ENCODE results near the gene PCARE.

Gene PCARE

DNA sequence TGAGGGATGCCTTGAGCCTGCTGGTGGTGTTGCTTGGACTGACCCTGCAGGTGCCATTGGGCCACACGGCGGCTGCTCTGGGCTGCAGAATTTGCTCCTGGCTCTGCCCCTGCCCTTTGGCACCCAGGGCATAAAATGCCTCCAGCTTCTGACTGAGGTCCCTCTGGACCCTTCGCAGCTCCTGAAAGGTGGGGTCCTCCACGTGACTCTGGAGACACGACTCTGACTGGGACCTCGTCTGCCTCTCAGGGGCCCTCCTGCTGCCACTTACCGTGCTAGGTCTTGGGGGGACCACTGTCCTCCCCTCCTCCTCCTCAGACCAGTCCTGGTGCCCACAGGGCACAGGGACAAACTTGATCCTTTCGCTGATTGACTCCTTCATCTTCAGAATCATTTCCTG lies 2.1 kb downstream of the PCARE start:
- WGBS, 2 experiments (ENCODE audit: insufficient coverage in 2 of 2): 90 to 95% methylated on average over 7 of the region's 8 CpGs

DNA sequence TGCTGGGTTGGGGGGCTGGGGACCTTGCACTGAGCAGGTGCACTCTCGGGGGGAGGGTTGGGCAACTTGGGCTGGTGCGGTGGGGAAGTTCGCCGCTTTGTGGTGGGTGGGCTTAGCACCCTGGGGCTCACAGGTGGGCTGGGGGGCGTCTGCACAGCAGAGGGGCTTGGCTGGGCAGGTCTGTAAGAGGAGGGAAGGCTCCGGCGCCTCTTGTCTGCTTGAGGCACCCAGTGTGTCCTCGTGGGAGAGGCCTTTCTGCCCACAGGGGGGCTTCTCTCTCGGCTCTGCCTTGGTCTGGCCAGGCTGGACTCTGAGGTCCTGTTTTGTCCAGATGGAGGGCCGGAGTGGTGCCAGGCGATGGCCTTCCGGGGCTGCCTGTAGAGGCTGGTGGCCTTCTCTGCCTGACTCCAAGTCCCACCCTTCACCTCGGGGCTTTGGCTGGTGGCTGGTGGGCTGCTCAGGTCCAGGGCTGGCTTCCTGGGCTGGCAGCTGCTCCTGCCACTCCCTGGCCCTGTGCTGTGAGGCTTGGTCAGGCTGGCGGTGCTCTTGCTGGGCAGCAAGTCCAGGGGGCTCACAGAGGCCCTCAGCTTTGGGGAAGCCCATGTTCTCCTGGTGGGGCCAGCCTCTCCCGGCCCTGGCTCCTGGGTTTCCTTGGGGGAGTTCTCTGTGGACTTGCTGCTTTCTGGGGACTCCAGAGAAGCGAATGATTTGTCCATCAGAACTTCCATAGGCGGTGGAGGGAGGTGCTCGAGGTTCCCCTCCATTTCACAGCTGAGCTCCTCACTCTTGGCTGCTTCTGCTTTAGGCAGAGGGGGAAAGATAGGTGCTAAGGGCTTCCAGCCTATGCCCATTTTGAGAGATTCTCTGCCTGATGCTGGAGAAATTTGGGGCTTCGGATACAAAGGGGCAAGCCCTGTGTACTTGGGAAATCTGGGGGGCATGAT lies 3.0 kb downstream of the PCARE start:
- Histone ChIP-seq H3K36me3 (ENCODE audit: control insufficient read depth, insufficient read depth, low read length) (no peaks in the 10 kb centered on the region), H3K4me3 (ENCODE audit: extremely low read depth, insufficient read depth, low read length, poor library complexity, severe bottlenecking) (no peak overlapping the region), H3K27ac (ENCODE audit: low read depth, low read length, severe bottlenecking) (no peak overlapping the region), H3K4me1 (ENCODE audit: control insufficient read depth, insufficient read depth, low read length, poor library complexity, severe bottlenecking) (no peaks in the 10 kb centered on the region), H3K9me3 (ENCODE audit: control insufficient read depth, low read length) (no peaks in the 10 kb centered on the region)
- 87 to 93% methylated on average over 11 to 13 of the region's 19 CpGs for WGBS, 2 experiments (ENCODE audit: insufficient coverage in 2 of 2)

More for the DNA sequence above, 2.1 kb downstream of the PCARE start:
- no peak overlapping the region for H3K27ac ChIP-seq (ENCODE audit: low read depth, low read length, severe bottlenecking)
- H3K4me3 ChIP-seq (ENCODE audit: extremely low read depth, insufficient read depth, low read length, poor library complexity, severe bottlenecking): no peak overlapping the region
- no peaks in the 10 kb centered on the region for H3K36me3 ChIP-seq (ENCODE audit: control insufficient read depth, insufficient read depth, low read length)
- no peaks in the 10 kb centered on the region for H3K4me1 ChIP-seq (ENCODE audit: control insufficient read depth, insufficient read depth, low read length, poor library complexity, severe bottlenecking)
- H3K9me3 ChIP-seq (ENCODE audit: control insufficient read depth, low read length): no peaks in the 10 kb centered on the region

DNA sequence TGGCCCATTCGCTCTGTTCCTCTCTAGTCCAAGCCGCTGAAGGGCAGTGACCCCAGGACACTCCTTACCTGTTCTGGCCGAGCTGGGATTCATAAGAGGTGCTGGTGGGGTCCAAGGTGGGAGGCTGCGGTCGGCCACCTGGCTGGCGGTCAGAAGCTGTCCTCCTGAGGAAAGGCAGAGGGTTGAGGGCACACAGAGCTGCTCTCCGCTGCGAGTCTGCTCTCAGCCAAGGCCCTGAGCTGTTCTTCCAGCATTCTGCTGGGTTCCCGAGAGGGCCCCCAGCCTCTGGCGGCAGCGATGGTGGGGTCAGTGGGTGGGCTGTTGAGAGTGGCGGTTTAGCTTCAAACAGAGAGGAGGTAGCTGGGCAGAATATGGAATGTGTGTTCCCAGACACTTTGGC lies 3.8 kb downstream of the PCARE start:
- 85 to 92% methylated on average over 11 to 12 of the region's 12 CpGs for WGBS, 2 experiments (ENCODE audit: insufficient coverage in 2 of 2)
- Histone ChIP-seq H3K4me3 (ENCODE audit: extremely low read depth, insufficient read depth, low read length, poor library complexity, severe bottlenecking) (no peak overlapping the region), H3K27ac (ENCODE audit: low read depth, low read length, severe bottlenecking) (no peak overlapping the region), H3K36me3 (ENCODE audit: control insufficient read depth, insufficient read depth, low read length) (no peaks in the 10 kb centered on the region), H3K4me1 (ENCODE audit: control insufficient read depth, insufficient read depth, low read length, poor library complexity, severe bottlenecking) (no peaks in the 10 kb centered on the region), H3K9me3 (ENCODE audit: control insufficient read depth, low read length) (no peaks in the 10 kb centered on the region)

DNA sequence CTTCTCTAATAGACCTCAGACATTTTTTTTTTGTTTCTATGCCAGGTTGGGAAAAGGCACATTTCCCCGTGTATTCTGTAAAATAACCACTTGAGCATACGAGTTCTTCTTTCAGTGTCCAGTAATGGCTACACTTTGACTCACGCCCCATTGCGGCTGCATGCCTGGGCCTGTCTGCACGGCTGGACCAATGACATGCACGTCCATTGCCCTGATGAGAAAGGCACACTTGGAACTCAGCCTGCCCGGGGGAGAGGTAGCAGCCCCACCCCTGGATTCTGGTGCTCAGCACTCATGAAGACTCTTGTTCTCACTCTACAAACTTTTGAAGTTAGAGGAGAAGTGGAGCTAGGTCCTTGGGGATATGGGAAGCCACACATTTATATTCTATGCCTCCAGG lies 5.8 kb downstream of the PCARE start:
- Histone ChIP-seq H3K9me3 (ENCODE audit: control insufficient read depth, low read length) (no peaks in the 10 kb centered on the region), H3K27ac (ENCODE audit: low read depth, low read length, severe bottlenecking) (no peak overlapping the region), H3K4me3 (ENCODE audit: extremely low read depth, insufficient read depth, low read length, poor library complexity, severe bottlenecking) (no peak overlapping the region), H3K4me1 (ENCODE audit: control insufficient read depth, insufficient read depth, low read length, poor library complexity, severe bottlenecking) (no peaks in the 10 kb centered on the region), H3K36me3 (ENCODE audit: control insufficient read depth, insufficient read depth, low read length) (no peaks in the 10 kb centered on the region)
- 93 to 100% methylated on average over 6 of the region's 7 CpGs for WGBS, 2 experiments (ENCODE audit: insufficient coverage in 2 of 2)

DNA sequence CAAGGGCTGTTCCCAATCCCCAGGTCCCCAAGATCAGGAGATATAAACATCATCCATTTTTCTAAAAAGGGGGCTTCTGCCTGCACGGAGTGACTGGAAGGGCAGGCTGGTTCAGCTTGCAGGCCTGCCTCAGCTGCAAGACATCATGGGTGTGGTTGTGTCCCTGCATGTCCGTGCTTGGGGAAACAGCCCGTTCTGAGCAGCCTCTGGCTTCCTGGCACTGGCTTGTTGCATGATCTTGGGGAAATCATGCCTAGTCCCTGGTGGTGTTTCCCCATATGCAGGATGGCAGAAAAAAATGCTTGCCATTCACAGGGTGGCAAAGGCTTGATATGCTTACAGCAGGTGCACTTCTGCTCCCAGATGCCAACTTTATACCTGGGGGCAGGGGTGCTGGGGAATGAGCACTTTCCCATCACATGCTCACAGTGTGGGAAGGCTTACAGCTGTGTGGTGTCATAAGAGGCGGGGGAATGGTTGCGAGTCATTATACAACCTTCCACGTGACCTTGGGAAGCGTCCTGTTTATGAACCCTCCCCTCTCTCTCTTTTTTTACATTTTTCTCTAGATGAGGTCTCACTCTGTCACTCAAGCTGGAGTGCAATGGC lies 7.2 kb downstream of the PCARE start:
- no peaks in the 10 kb centered on the region for H3K9me3 ChIP-seq (ENCODE audit: control insufficient read depth, low read length)
- H3K4me1 ChIP-seq (ENCODE audit: control insufficient read depth, insufficient read depth, low read length, poor library complexity, severe bottlenecking): no peaks in the 10 kb centered on the region
- no peak overlapping the region for H3K27ac ChIP-seq (ENCODE audit: low read depth, low read length, severe bottlenecking)
- H3K36me3 ChIP-seq (ENCODE audit: control insufficient read depth, insufficient read depth, low read length): no peaks in the 10 kb centered on the region
- H3K4me3 ChIP-seq (ENCODE audit: extremely low read depth, insufficient read depth, low read length, poor library complexity, severe bottlenecking): no peak overlapping the region
- WGBS, 2 experiments (ENCODE audit: insufficient coverage in 2 of 2): 79 to 90% methylated on average over 5 to 7 of the region's 7 CpGs

DNA sequence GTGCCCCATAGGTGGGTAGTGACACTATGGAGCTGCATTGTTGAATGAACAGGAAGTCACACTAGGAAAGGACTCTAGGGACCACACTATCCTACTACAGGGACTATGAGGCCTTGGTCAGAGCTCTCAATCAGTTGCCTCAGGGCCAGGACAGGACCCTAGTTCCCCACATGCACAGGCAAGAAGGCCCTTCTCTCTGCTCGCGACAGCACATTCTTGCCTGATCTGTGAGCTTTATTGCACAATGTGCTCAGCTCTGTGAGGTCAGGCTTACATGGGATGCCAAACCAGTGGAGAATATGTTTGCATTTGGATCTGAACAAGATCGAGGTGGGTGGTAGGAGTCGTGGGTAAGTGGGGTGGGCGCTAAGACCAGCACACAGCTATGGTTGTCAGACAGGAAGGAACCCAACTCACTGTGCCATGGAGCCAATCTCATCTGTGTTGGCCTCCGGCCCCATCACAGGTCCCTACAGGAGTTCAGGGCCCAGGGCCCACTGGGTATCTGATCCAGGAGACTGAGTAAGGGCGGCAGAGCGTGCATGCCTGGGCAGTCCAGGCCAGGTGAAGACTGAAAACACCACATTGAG lies 8.0 kb downstream of the PCARE start:
- no peaks in the 10 kb centered on the region for H3K36me3 ChIP-seq (ENCODE audit: control insufficient read depth, insufficient read depth, low read length)
- H3K4me1 ChIP-seq (ENCODE audit: control insufficient read depth, insufficient read depth, low read length, poor library complexity, severe bottlenecking): no peaks in the 10 kb centered on the region
- no peaks in the 10 kb centered on the region for H3K9me3 ChIP-seq (ENCODE audit: control insufficient read depth, low read length)
- 90 to 97% methylated on average over 7 to 8 of the region's 8 CpGs for WGBS, 2 experiments (ENCODE audit: insufficient coverage in 2 of 2)
- H3K27ac ChIP-seq (ENCODE audit: low read depth, low read length, severe bottlenecking): no peak overlapping the region
- no peak overlapping the region for H3K4me3 ChIP-seq (ENCODE audit: extremely low read depth, insufficient read depth, low read length, poor library complexity, severe bottlenecking)

DNA sequence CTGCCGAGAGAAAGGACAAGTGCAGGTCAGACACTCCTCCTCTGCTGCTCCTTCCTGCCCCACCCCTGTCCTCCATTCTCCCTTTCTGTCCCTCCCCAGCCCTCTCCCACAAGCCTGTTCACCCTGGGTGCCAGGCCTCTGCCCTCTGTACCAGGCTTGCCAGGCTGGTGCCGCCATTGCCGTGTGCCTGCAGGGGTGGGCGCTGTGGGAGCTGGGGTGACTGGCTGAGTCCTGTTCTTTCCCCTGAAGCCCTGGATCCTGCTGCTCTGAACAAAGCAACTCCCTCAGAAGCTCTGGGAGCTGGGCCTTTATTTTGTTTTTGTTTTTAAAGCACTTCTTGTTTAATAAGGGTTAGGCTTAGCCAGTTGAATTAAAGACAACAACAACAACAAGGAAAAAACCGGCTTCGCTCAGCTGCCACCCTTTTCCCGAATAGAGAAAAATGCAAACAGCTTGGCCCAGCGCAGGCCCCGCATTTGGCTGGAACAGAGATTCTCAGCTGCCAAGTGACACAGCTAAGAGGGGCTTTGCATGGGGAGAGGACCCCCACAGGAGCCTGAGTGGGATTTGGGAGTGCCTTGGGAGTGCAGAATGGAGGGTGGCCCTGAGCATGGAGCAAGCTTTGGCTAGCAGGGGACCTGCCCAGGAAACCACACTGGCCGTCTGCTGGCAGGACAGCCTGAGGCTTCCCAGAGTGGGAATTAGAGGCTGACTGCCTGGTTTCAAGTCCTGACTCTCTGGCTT lies 9.1 kb downstream of the PCARE start:
- H3K36me3 ChIP-seq (ENCODE audit: control insufficient read depth, insufficient read depth, low read length): no peaks in the 10 kb centered on the region
- no peaks in the 10 kb centered on the region for H3K9me3 ChIP-seq (ENCODE audit: control insufficient read depth, low read length)
- H3K4me1 ChIP-seq (ENCODE audit: control insufficient read depth, insufficient read depth, low read length, poor library complexity, severe bottlenecking): no peaks in the 10 kb centered on the region
- WGBS, 2 experiments (ENCODE audit: insufficient coverage in 2 of 2): 77 to 84% methylated on average over 7 to 8 of the region's 10 CpGs
- no peak overlapping the region for H3K27ac ChIP-seq (ENCODE audit: low read depth, low read length, severe bottlenecking)
- no peak overlapping the region for H3K4me3 ChIP-seq (ENCODE audit: extremely low read depth, insufficient read depth, low read length, poor library complexity, severe bottlenecking)

DNA sequence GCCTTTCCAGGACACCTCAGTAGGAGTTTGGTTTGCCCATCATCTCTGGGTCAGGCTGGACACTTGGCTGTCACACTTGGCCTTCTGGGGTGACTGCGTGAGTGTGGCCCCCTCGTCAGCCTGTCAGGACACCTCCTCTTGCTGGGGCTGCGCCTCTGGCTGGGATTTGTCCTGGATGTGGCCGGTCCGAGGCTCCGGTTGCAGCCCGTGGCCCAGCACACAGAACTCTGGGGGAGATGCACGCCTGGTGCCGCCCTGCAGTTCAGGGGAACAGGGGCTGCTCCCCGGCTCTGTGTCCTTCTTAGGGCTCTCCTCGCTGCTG lies 9.6 kb downstream of the PCARE start:
- 81 to 86% methylated on average over 10 to 11 of the region's 11 CpGs for WGBS, 2 experiments (ENCODE audit: insufficient coverage in 2 of 2)
- H3K4me1 ChIP-seq (ENCODE audit: control insufficient read depth, insufficient read depth, low read length, poor library complexity, severe bottlenecking): no peaks in the 10 kb centered on the region

DNA sequence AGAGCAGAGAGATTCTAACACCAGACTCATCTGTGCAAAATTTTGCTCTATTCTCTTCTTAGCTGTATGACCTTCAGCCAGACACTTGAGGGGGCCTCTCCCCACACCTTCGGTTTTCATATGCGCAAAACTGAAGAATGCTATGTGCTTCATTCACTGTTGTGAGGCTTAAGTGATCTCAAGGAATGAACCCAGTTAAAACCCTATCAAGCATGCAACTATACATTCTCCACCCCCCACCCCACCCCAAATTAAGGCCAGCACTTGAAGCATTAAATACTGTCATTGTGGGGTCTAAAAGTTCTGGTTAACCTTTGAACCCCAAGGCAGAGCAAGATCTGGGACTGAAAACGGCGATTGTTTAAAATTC lies 10.0 kb downstream of the PCARE start:
- 90 to 96% methylated on average over 2 to 4 of the region's 4 CpGs for WGBS, 2 experiments (ENCODE audit: insufficient coverage in 2 of 2)
- H3K27ac ChIP-seq (ENCODE audit: low read depth, low read length, severe bottlenecking): no peak overlapping the region

More for the DNA sequence above, 9.6 kb downstream of the PCARE start:
- Histone ChIP-seq H3K9me3 (ENCODE audit: control insufficient read depth, low read length) (no peaks in the 10 kb centered on the region), H3K27ac (ENCODE audit: low read depth, low read length, severe bottlenecking) (no peak overlapping the region), H3K4me3 (ENCODE audit: extremely low read depth, insufficient read depth, low read length, poor library complexity, severe bottlenecking) (no peak overlapping the region), H3K36me3 (ENCODE audit: control insufficient read depth, insufficient read depth, low read length) (no peaks in the 10 kb centered on the region)

DNA sequence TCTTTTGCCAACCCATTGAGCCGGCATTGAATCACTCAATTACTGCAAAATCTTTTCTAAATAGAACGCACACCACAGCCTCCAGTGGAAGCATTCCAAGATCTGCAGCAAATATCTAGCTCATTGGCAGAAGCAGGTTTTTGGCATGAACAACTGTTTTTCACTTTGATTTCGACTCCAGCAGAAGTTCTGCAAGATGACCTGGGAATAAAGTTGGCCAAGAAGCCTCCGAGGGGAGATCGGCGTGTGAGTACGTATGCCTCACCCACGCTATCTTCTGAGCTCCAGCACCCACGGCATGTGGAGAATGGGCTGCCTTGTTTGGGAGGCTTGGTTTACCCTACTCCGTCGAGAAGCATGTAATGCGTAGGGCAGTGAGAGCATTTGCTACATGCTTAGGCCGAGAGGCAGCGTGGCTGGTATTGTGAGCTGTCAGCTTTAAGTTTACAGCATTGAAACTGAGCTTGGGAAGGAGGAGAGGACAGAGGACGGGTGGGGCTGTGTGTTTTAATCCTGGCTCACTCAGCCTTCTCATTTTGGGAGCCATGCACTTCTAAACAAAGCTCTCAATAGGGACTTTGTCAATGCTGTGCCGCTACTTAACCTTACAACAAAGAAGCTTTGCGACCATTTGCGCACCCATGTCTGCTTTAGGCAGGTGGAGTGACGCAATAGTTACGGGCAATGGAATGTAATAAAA lies 10.5 kb downstream of the PCARE start:
- WGBS, 2 experiments (ENCODE audit: insufficient coverage in 2 of 2): 90% methylated on average over 19 to 20 of the region's 20 CpGs
- Histone ChIP-seq H3K9me3 (ENCODE audit: control insufficient read depth, low read length) (no peaks in the 10 kb centered on the region), H3K4me1 (ENCODE audit: control insufficient read depth, insufficient read depth, low read length, poor library complexity, severe bottlenecking) (no peaks in the 10 kb centered on the region), H3K4me3 (ENCODE audit: extremely low read depth, insufficient read depth, low read length, poor library complexity, severe bottlenecking) (no peak overlapping the region), H3K27ac (ENCODE audit: low read depth, low read length, severe bottlenecking) (no peak overlapping the region), H3K36me3 (ENCODE audit: control insufficient read depth, insufficient read depth, low read length) (no peaks in the 10 kb centered on the region)

More for the DNA sequence above, 10.0 kb downstream of the PCARE start:
- H3K9me3 ChIP-seq (ENCODE audit: control insufficient read depth, low read length): no peaks in the 10 kb centered on the region
- no peaks in the 10 kb centered on the region for H3K4me1 ChIP-seq (ENCODE audit: control insufficient read depth, insufficient read depth, low read length, poor library complexity, severe bottlenecking)
- no peaks in the 10 kb centered on the region for H3K36me3 ChIP-seq (ENCODE audit: control insufficient read depth, insufficient read depth, low read length)
- H3K4me3 ChIP-seq (ENCODE audit: extremely low read depth, insufficient read depth, low read length, poor library complexity, severe bottlenecking): no peak overlapping the region
